Smooth muscle cell (in vitro differentiated cells): ENCODE measurements around the gene JAG2. TPM values are rescaled to one million over a fixed set of nuclear protein-coding genes. Genes with fewer than 3 reads are reported as not detected.

Experiments
- DNase-seq: peaks from one replicate; lab custom pipeline; 2025; ENCODE audit not compliant: unreplicated experiment; lab: John Stamatoyannopoulos, UW
- H2AFZ ChIP-seq: fragments of 200-600 bp; sonication (generic); 2 replicates; pipeline ENCODE4 v1.6.0; 2016; ENCODE audit warnings: antibody characterized with exemption, low read depth, mild to moderate bottlenecking
- H3F3A ChIP-seq: fragments of 200-600 bp; sonication (generic); 2 replicates; pipeline ENCODE4 v1.6.0; 2017; ENCODE audit warnings: antibody characterized with exemption, low read depth
- H3K27ac ChIP-seq: fragments of 200-600 bp; sonication (generic); 2 replicates; pipeline ENCODE4 v1.5.1; 2016; ENCODE audit warnings: low read depth, mild to moderate bottlenecking
- H3K27me3 ChIP-seq: fragments of 200-600 bp; sonication (generic); 2 replicates; pipeline ENCODE4 v1.6.1; 2016; ENCODE audit warnings: low read depth, mild to moderate bottlenecking
- H3K36me3 ChIP-seq: fragments of 200-600 bp; sonication (generic); 2 replicates; pipeline ENCODE4 v1.5.1; 2016; ENCODE audit warnings: low read depth
- H3K4me1 ChIP-seq: fragments of 200-600 bp; sonication (generic); 2 replicates; pipeline ENCODE4 v1.5.1; 2016; ENCODE audit warnings: low read depth
- H3K4me2 ChIP-seq: fragments of 200-600 bp; sonication (generic); 2 replicates; pipeline ENCODE4 v1.6.0; 2016; ENCODE audit warnings: mild to moderate bottlenecking
- H3K4me3 ChIP-seq: fragments of 200-600 bp; sonication (generic); 2 replicates; pipeline ENCODE4 v1.5.1; 2016; ENCODE audit warnings: mild to moderate bottlenecking
- H3K79me2 ChIP-seq: fragments of 200-600 bp; sonication (generic); 2 replicates; pipeline ENCODE4 v1.6.0; 2016; ENCODE audit warnings: low read depth, mild to moderate bottlenecking
- H3K9ac ChIP-seq: fragments of 200-600 bp; sonication (generic); 2 replicates; pipeline ENCODE4 v1.6.0; 2016; ENCODE audit warnings: low read depth
- H3K9me3 ChIP-seq: fragments of 200-600 bp; sonication (generic); replicated peaks from 2 replicates; pipeline ENCODE4 v1.5.1; 2016; ENCODE audit warnings: low read depth
- H4K20me1 ChIP-seq: fragments of 200-600 bp; sonication (generic); 2 replicates; pipeline ENCODE4 v1.6.0; 2016; ENCODE audit warnings: low read depth
- WGBS: methylation state at CpG from one replicate; pipeline ENCODE4 v1.1.7; 2016; ENCODE audit warnings: low lambda C conversion rate; 5-methylcytosine and 5-hydroxymethylcytosine counted together
- polyA plus RNA-seq: library from polyadenylated mRNA; unstranded; fragments of >200 nt; fragmentation: Nextera tagmentation; extraction: Ambion mirVana; gene quantifications from 2 replicates; pipeline ENCODE4 v1.2.1, GENCODE V29; 2016
- total RNA-seq: library from RNA; depleted of rRNA; stranded (reverse); fragments of >200 nt; gene quantifications from 2 replicates; pipeline ENCODE4 v1.2.3, GENCODE V29; 2014
- TF ChIP-seq, protein P1 (sequence below): fragments of 200-600 bp; sonication (generic); IDR thresholded peaks from 2 replicates; pipeline ENCODE4 v1.5.1; 2017; ENCODE audit warnings: borderline replicate concordance, mild to moderate bottlenecking, antibody characterized with exemption; ENCODE audit not compliant: insufficient read depth, poor library complexity, severe bottlenecking

JAG2 gene
- total and polyA plus RNA-seq, 2 experiments from 2014 or later = 5.0 to 5.8 TPM

- H3K9ac ChIP-seq = no peak overlapping the region
- 94% methylated on average over 27 of the region's 30 CpGs for WGBS
- H2AFZ ChIP-seq = no peak overlapping the region
- H3K36me3 ChIP-seq = no peaks in the 10 kb centered on the region
- H3K9me3 ChIP-seq = no peaks in the 10 kb centered on the region
- no peaks in the 10 kb centered on the region for H3K79me2 ChIP-seq
- H3K4me3 ChIP-seq = no peak overlapping the region
- H3K4me2 ChIP-seq = no peak overlapping the region
- peaks cover 17% of the 10 kb centered on the region for H4K20me1 ChIP-seq
- TF ChIP-seq, protein P1, sequence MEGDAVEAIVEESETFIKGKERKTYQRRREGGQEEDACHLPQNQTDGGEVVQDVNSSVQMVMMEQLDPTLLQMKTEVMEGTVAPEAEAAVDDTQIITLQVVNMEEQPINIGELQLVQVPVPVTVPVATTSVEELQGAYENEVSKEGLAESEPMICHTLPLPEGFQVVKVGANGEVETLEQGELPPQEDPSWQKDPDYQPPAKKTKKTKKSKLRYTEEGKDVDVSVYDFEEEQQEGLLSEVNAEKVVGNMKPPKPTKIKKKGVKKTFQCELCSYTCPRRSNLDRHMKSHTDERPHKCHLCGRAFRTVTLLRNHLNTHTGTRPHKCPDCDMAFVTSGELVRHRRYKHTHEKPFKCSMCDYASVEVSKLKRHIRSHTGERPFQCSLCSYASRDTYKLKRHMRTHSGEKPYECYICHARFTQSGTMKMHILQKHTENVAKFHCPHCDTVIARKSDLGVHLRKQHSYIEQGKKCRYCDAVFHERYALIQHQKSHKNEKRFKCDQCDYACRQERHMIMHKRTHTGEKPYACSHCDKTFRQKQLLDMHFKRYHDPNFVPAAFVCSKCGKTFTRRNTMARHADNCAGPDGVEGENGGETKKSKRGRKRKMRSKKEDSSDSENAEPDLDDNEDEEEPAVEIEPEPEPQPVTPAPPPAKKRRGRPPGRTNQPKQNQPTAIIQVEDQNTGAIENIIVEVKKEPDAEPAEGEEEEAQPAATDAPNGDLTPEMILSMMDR = no peak
- no peak overlapping the region for H3K27ac ChIP-seq
- no peaks in the 10 kb centered on the region for H3F3A ChIP-seq
- no peaks in the 10 kb centered on the region for H3K27me3 ChIP-seq
- no peak for DNase-seq
- H3K4me1 ChIP-seq = no peaks in the 10 kb centered on the region
These were observed 41.9 kb upstream of the JAG2 start for GRCh38 chr14:105210266-105211025.

- no peak overlapping the region for H2AFZ ChIP-seq
- H3K9ac ChIP-seq = no peak overlapping the region
- H3K27me3 ChIP-seq = no peaks in the 10 kb centered on the region
- H3K4me1 ChIP-seq = no peaks in the 10 kb centered on the region
- no peaks in the 10 kb centered on the region for H3K36me3 ChIP-seq
- no peak overlapping the region for H3K4me2 ChIP-seq
- no peak for DNase-seq
- 93% methylated on average over 15 of the region's 16 CpGs for WGBS
- TF ChIP-seq, protein P1 = no peak
- no peaks in the 10 kb centered on the region for H3K9me3 ChIP-seq
- H3K27ac ChIP-seq = no peak overlapping the region
- peaks cover 9% of the 10 kb centered on the region for H4K20me1 ChIP-seq
- H3K4me3 ChIP-seq = no peak overlapping the region
- H3K79me2 ChIP-seq = no peaks in the 10 kb centered on the region
- H3F3A ChIP-seq = no peaks in the 10 kb centered on the region
These were observed 41.1 kb upstream of the JAG2 start for GRCh38 chr14:105209646-105210045.

DNA sequence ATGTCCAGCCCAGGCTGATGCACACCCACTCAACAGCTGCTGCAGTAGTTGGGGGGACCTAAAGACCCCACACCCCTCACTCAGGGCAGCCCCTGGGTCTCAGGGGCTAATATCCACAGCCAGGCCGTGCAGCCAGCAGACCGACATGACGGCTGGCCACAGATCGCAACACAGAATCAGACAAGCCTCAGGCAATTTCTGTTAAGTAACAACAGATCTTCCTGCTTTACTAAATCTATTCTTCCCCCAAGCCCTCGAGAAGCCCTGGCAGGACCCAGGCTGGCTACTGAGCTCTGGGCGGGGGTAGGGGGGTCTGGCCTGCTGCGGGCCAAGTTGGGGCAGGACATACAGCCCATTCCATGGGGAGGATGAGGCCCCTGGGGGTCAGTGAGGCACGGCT, 40.5 kb upstream of the JAG2 start:
- Histone ChIP-seq H3K27ac (no peak overlapping the region), H3K4me2 (no peak overlapping the region), H2AFZ (no peak overlapping the region), H3F3A (no peaks in the 10 kb centered on the region), H3K27me3 (no peaks in the 10 kb centered on the region), H3K4me3 (no peak overlapping the region), H3K36me3 (no peaks in the 10 kb centered on the region), H3K4me1 (no peaks in the 10 kb centered on the region), H4K20me1 (peaks cover 8% of the 10 kb centered on the region), H3K79me2 (no peaks in the 10 kb centered on the region), H3K9me3 (no peaks in the 10 kb centered on the region), H3K9ac (no peak overlapping the region)
- DNase-seq = no peak
- WGBS = 92% methylated on average over 8 of the region's 8 CpGs
- TF ChIP-seq, protein P1 = no peak

- H3K27me3 ChIP-seq = no peaks in the 10 kb centered on the region
These were observed 40.1 kb upstream of the JAG2 start for GRCh38 chr14:105208738-105209075.

More at GRCh38 chr14:105208738-105209075, 40.1 kb upstream of the JAG2 start:
- 94% methylated on average over 11 of the region's 12 CpGs for WGBS
- Histone ChIP-seq H3K9ac (no peak overlapping the region), H3K36me3 (no peaks in the 10 kb centered on the region), H3F3A (no peaks in the 10 kb centered on the region), H4K20me1 (peaks cover 4% of the 10 kb centered on the region), H3K4me1 (no peaks in the 10 kb centered on the region), H3K4me3 (no peak overlapping the region), H3K4me2 (no peak overlapping the region), H2AFZ (no peak overlapping the region), H3K9me3 (no peaks in the 10 kb centered on the region), H3K27ac (no peak overlapping the region), H3K79me2 (no peaks in the 10 kb centered on the region)
- TF ChIP-seq, protein P1 = no peak
- DNase-seq = no peak
